NCI-H2171 treated with DMSO at 0.1 percent for 48 hours (cell line): ENCODE measurements around the gene IFT43.
A peak's percentile ranks its signal among the peaks of the same experiment; 100 is the strongest.
"Not testable (repeated sequence)": the region's sequence is repeated elsewhere in the genome, so short reads cannot be mapped to it uniquely, and the experiment has no call there.

Experiments
- DNase-seq: peaks from one replicate; lab custom pipeline; 2025; lab: John Stamatoyannopoulos, UW

Gene IFT43

GRCh38 chr14:75980856-75981255 is 4.7 kb upstream of the IFT43 start:
- DNase-seq = peak; percentile 63

GRCh38 chr14:75981426-75982265 is 3.9 kb upstream of the IFT43 start, which contains the start of gene TGFB3:
TSS of gene TGFB3 (minus strand) at chr14:75981995. CDS start at chr14:75980893, 1,102 bp downstream.
- peak; percentile 94 for DNase-seq

DNA sequence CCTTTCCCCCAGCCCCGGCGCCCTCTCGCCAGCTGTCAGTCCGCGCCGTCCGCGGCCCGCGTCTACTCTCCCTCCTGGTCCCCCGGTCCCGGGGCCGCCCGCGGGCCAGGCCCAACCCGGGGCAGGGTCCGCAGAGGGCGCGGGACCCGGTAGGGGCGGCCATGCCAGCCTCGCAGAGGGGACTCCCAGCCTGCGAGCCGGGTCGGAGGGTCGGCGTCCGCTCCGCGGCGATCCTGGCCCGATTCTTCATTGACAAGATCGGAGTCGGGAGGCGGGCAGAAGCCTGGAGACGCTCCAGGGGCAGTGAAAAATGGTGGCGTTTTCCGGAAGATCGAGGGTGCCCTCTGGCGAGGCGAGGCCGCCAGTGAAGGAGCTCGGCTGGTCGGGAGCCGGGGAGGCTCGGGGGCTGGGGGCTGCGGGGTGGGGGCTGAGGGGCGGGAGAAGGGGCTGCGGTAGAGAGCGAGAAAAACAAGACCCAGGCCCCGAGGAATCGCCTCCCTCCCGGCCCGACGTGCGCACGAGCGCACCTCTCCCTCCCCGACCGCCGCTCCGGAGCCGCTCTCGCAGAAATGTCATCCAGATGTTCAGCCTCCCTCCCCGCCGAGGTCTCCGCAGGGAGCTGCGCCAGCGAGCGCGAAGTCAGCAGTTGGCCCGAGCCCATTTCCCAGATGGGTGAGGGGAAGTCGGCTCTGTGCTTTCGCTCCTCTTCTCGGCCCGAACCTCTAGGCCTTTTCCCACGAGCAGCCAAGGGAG is 3.1 kb upstream of the IFT43 start:
- DNase-seq = peak; percentile 90

- DNase-seq = no peak
These were observed 2.6 kb upstream of the IFT43 start for GRCh38 chr14:75983019-75983358.

DNA sequence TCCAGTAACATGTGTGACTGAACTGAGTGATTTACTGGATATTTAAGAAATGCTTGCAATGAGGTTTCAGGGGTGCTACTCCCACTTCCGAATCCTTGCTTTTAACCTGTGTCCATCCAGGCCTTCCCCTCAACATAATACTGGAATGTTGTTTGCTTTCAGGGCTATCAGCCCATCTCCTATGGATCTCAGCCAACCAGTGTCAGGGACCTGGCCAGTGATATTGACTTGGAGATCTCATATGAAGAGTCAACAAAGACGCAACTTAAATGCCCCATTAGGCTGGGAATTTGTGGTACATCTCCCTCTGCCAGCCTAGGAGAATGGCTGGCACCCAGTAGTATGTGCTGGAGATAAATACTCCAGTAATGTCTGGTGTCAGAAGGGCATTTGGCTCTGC is 889 bp upstream of the IFT43 start:
- DNase-seq = no peak

DNA sequence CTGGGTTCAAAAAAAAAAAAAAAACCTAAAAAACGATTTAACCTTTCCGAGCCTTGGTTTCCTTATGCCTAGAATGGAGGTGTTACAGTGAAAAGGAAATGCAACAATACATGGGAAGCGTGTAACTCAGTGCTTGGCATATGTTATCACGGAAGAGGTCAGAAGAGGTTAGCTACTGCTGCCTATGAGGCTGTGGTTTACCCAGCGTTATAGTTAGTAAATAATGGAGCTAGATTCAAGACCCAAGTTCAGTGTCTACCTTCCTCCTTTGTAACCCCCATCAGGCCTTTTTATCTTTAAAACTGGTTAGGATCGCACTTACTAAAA is 839 bp downstream of the IFT43 start:
- no peak for DNase-seq

GRCh38 chr14:75987201-75987970 is 1.8 kb downstream of the IFT43 start:
- DNase-seq = no peak

- DNase-seq = no peak
These were observed 3.6 kb downstream of the IFT43 start for GRCh38 chr14:75989134-75989533.

DNA sequence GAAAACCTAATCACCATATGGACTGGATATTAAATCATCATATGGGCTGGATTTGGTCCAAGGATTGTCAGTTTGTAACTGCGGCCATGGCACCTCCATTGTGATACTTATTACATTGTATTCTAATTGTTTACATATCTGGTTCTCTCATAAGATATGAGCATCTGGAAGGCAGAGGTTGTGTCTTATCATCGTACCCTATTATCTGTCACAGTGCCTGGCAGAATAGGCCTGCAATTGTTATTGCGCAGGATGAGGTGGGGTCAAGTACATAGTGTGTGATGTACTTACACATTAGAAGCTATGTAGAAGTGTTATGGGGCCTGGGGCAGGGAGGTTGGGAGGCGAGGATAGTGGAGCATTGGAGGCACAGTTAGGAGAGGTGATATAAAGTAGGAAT is 4.7 kb downstream of the IFT43 start:
- no peak for DNase-seq

GRCh38 chr14:75991753-75992152 is 6.2 kb downstream of the IFT43 start:
- DNase-seq = no peak

DNA sequence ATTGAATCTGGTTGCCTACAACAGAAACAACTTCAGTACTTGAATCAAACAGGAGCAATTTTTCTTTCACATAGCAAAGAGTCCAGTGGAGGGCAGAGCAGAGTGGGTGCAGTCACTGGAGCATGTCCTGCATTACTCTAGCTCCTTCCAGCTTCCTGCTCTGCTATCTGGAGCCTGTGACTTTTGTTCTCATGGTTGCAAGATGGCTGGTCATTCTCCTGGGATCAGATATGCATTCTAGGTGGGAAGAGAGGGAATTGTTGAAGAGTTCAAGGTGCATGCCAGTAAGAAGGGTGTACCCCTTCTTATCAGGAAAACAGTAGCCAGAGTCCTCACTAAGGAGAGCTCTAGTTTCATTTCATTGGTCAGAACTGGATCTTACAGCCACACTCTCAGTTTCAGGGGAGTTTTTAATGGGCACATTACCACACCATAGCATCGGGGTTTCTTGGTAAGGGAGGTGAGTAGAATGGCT is 8.0 kb downstream of the IFT43 start:
- no peak for DNase-seq

GRCh38 chr14:75995372-75996041 is 9.9 kb downstream of the IFT43 start:
- no peak for DNase-seq

DNA sequence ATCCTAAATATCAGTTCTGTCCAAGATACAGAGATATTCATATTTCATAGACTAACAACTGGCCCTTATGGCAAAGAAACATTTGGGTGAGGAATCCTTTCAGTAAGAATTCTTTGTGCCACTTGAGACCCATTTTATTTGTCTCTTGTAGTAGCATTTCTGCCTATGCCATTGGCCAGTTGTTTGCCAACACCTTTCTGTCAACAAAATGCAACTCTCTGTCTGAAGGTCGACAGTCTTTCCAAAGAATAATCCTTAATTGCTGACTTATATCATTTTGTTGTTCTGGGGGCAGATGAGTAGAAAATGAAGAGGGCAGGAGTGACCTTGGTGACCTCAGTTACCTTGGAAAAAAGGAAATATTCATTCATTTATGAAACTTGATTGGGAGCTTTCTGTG is 10.9 kb downstream of the IFT43 start:
- no peak for DNase-seq

DNA sequence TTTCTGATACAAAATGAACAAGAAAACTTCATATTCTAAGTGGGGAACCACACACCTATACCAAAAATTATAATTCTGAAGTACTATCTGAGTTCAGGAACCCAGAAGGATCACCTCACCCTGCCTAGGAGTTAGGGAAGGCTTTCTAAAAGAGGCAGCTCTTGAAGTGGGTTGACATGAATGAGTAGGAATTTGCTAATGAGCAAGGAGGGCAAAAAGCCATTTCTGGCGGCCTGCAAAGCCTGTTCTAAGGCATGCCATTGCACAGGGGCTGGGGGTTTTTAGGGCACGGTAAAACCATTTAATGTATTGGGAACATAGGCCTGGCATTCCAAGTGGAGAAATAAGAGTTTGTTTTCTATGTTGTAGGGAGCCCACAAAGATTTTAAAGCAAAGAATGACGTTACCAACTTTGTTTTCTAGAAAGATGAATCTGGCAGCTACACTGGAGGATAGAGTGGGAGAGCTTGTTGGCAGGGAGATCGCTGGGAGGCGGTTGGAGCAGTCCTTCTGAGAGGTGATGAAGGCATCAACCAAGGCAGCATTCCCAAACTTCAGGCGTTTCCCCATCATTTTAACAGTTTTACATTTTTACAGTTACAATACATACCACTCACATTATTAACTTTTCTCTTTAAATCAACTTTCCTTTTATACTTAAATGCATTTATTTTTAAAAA is 14.1 kb downstream of the IFT43 start:
- DNase-seq = no peak

- DNase-seq = no peak
These were observed 16.8 kb downstream of the IFT43 start for GRCh38 chr14:76002383-76002782.

DNA sequence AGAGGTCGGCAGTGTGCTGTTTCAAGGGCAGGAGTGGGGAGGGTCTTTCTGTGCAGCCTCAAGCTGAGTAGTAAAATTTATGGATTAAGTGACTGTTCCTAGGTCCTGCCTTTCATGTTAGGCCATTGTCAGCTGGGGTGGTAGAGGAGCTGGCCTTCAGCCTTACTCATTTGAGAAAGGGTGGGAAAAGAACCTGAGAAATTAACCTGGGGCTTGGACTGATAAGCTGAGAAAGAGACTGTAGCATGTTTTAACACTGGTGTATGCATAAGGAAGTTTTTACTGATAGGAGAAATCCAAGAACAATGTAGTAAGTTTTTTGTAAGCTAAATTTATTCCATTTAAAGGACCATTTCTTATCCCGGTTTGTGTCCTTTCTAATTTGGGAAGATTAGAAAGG is 20.7 kb downstream of the IFT43 start:
- no peak for DNase-seq

- no peak for DNase-seq
These were observed 21.8 kb downstream of the IFT43 start for GRCh38 chr14:76007379-76007778.

GRCh38 chr14:76007852-76008251 is 22.3 kb downstream of the IFT43 start:
- no peak for DNase-seq

- DNase-seq = not testable (repeated sequence)
These were observed 24.1 kb downstream of the IFT43 start for GRCh38 chr14:76009627-76010026.

DNA sequence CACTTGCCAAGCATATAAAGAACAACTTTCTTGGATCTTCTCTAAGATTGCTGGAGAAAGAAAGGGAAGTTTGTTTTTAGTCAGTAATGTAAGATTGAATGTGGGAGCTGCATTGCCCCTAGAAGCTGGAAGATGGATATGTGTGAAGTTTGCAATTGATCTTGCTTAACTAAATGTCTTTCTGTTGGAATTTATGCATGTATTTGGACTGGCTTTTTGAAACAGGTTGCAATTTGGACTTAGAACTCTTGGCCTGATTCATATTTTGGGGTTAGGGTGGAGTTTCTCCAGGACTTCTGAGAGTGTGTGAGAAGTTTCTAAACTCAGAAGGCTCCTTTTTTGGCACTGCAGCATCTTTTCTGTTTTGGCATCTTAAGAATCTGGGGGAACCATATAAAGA is 26.4 kb downstream of the IFT43 start:
- no peak for DNase-seq

GRCh38 chr14:76012354-76012753 is 26.8 kb downstream of the IFT43 start:
- DNase-seq = no peak

DNA sequence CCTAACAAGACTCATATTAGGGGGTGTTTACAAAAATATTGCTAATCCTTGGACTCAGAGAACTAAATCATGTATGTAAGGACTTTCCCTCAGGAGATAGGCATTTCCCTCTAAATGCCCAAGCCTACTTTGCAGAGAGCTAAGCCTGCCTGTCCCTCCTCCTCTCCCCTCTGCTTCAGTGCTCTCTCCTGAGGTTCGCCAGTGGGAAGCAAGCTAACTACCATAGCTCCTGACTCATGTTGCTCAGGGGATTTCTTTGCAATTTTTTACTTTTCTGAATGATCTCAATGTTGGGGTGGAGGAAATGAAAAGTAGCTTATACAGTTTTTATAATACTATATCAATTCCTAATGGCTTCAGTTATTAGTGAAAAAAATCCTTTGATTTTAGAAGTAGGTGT is 29.6 kb downstream of the IFT43 start:
- DNase-seq = no peak
